Large intestine (tissue), 3 donors: Measurements from ENCODE around the gene ZFHX3. TPM values are rescaled to one million over a fixed set of nuclear protein-coding genes. Genes with fewer than 3 reads are reported as not detected.

Experiments
- DNase-seq, 2 donors: peaks; one replicate each; pipeline versions ENCODE4 v3.0.0 to v3.0.0-alpha.2; 2013
- H3K27ac ChIP-seq: one replicate; pipeline ENCODE4 v1.5.1; 2013; ENCODE audit warnings: low read length
- H3K27me3 ChIP-seq: 2 replicates; pipeline ENCODE4 v1.6.1; 2013; ENCODE audit warnings: low read length; ENCODE audit not compliant: control insufficient read depth, insufficient read depth
- H3K36me3 ChIP-seq: 2 replicates; pipeline ENCODE4 v1.6.1; 2013; ENCODE audit warnings: low read length; ENCODE audit not compliant: control insufficient read depth, insufficient read depth
- H3K4me1 ChIP-seq: one replicate; pipeline ENCODE4 v1.6.1; 2013; ENCODE audit warnings: low read length; ENCODE audit not compliant: control insufficient read depth, insufficient read depth
- H3K4me3 ChIP-seq: one replicate; pipeline ENCODE4 v1.5.1; 2013; ENCODE audit warnings: low read length
- H3K9me3 ChIP-seq: one replicate; pipeline ENCODE4 v1.6.1; 2013; ENCODE audit warnings: mild to moderate bottlenecking, low read depth, low read length, moderate library complexity; ENCODE audit not compliant: control insufficient read depth
- WGBS: methylation state at CpG from one replicate; pipeline ENCODE4 v1.1.5; 2013; ENCODE audit warnings: low lambda C conversion rate; ENCODE audit not compliant: insufficient coverage; 5-methylcytosine and 5-hydroxymethylcytosine counted together
- polyA plus RNA-seq: library from polyadenylated mRNA; unstranded; fragments of 120-200 nt; gene quantifications from one replicate; pipeline ENCODE4 v1.2.1, GENCODE V29; 2013

Gene ZFHX3
- polyA plus RNA-seq, 1 donor = 10.5 TPM

GRCh38 chr16:72948238-72948829 lies 99.6 kb downstream of the ZFHX3 start:
- Histone ChIP-seq H3K4me1 (peaks cover 40% of the 10 kb centered on the region), H3K27ac (peak overlapping the region; percentile 80), H3K9me3 (no peaks in the 10 kb centered on the region), H3K36me3 (peaks cover 24% of the 10 kb centered on the region), H3K4me3 (no peak overlapping the region), H3K27me3 (no peaks in the 10 kb centered on the region)
- WGBS = no CpG with 5 or more reads among the region's 17 CpGs
- peak in 1 of 2 donors; percentile 53 for DNase-seq

- peaks cover 37% of the 10 kb centered on the region for H3K4me1 ChIP-seq
- H3K27me3 ChIP-seq = no peaks in the 10 kb centered on the region
- H3K4me3 ChIP-seq = no peak overlapping the region
- 20% methylated on average over 1 of the region's 26 CpGs for WGBS
- no peaks in the 10 kb centered on the region for H3K9me3 ChIP-seq
- peak; percentile 84 to 90 for DNase-seq
- H3K27ac ChIP-seq = peak overlapping the region; percentile 80
- peaks cover 24% of the 10 kb centered on the region for H3K36me3 ChIP-seq
These were observed 100.3 kb downstream of the ZFHX3 start for GRCh38 chr16:72947379-72948237.

GRCh38 chr16:72946474-72947194 lies 101.3 kb downstream of the ZFHX3 start:
- Histone ChIP-seq H3K9me3 (no peaks in the 10 kb centered on the region), H3K4me3 (no peak overlapping the region), H3K36me3 (peaks cover 24% of the 10 kb centered on the region), H3K4me1 (peaks cover 31% of the 10 kb centered on the region), H3K27ac (peak overlapping the region; percentile 80), H3K27me3 (no peaks in the 10 kb centered on the region)
- WGBS = no CpG with 5 or more reads among the region's 15 CpGs
- peak in 1 of 2 donors; percentile 65 for DNase-seq

- DNase-seq = no peak
- Histone ChIP-seq H3K4me3 (no peak overlapping the region), H3K36me3 (peaks cover 24% of the 10 kb centered on the region), H3K27ac (peak overlapping the region; percentile 80), H3K4me1 (peaks cover 31% of the 10 kb centered on the region), H3K27me3 (no peaks in the 10 kb centered on the region), H3K9me3 (no peaks in the 10 kb centered on the region)
- no CpG with 5 or more reads among the region's 3 CpGs for WGBS
These were observed 101.9 kb downstream of the ZFHX3 start for GRCh38 chr16:72946063-72946462.

GRCh38 chr16:72945611-72946010 lies 102.3 kb downstream of the ZFHX3 start:
- peaks cover 21% of the 10 kb centered on the region for H3K36me3 ChIP-seq
- peaks cover 31% of the 10 kb centered on the region for H3K4me1 ChIP-seq
- H3K9me3 ChIP-seq = no peaks in the 10 kb centered on the region
- DNase-seq = no peak
- H3K27ac ChIP-seq = no peak overlapping the region
- no CpG with 5 or more reads among the region's 8 CpGs for WGBS
- H3K27me3 ChIP-seq = no peaks in the 10 kb centered on the region
- H3K4me3 ChIP-seq = no peak overlapping the region

- Histone ChIP-seq H3K4me1 (peaks cover 31% of the 10 kb centered on the region), H3K4me3 (no peak overlapping the region), H3K27me3 (no peaks in the 10 kb centered on the region), H3K9me3 (no peaks in the 10 kb centered on the region), H3K36me3 (peaks cover 15% of the 10 kb centered on the region), H3K27ac (no peak overlapping the region)
- DNase-seq = no peak
- WGBS = no CpG with 5 or more reads among the region's 7 CpGs
These were observed 103.0 kb downstream of the ZFHX3 start for GRCh38 chr16:72944757-72945485.

GRCh38 chr16:72942021-72942420 lies 105.9 kb downstream of the ZFHX3 start:
- DNase-seq = peak in 1 of 2 donors; percentile 60
- no peak overlapping the region for H3K27ac ChIP-seq
- H3K4me3 ChIP-seq = no peak overlapping the region
- H3K4me1 ChIP-seq = peaks cover 27% of the 10 kb centered on the region
- H3K9me3 ChIP-seq = no peaks in the 10 kb centered on the region
- peaks cover 3% of the 10 kb centered on the region for H3K36me3 ChIP-seq
- 40% methylated on average over 1 of the region's 7 CpGs for WGBS
- H3K27me3 ChIP-seq = no peaks in the 10 kb centered on the region

- no peak overlapping the region for H3K27ac ChIP-seq
- H3K27me3 ChIP-seq = no peaks in the 10 kb centered on the region
- peaks cover 3% of the 10 kb centered on the region for H3K36me3 ChIP-seq
- no peak for DNase-seq
- no peaks in the 10 kb centered on the region for H3K9me3 ChIP-seq
- H3K4me3 ChIP-seq = no peak overlapping the region
- H3K4me1 ChIP-seq = peaks cover 20% of the 10 kb centered on the region
- WGBS = 100% methylated on average over 1 of the region's 5 CpGs
These were observed 107.0 kb downstream of the ZFHX3 start for GRCh38 chr16:72940886-72941285.

GRCh38 chr16:72939247-72939646 lies 108.7 kb downstream of the ZFHX3 start:
- peak; percentile 53 to 70 for DNase-seq
- H3K4me1 ChIP-seq = peaks cover 18% of the 10 kb centered on the region

GRCh38 chr16:72938795-72939164 lies 109.1 kb downstream of the ZFHX3 start:
- no peaks in the 10 kb centered on the region for H3K27me3 ChIP-seq
- peaks cover 18% of the 10 kb centered on the region for H3K4me1 ChIP-seq
- DNase-seq = peak in 1 of 2 donors; percentile 32
- no peak overlapping the region for H3K4me3 ChIP-seq
- no peaks in the 10 kb centered on the region for H3K9me3 ChIP-seq
- H3K36me3 ChIP-seq = no peaks in the 10 kb centered on the region
- peak overlapping the region; percentile 34 for H3K27ac ChIP-seq
- 100% methylated on average over 1 of the region's 7 CpGs for WGBS

More at GRCh38 chr16:72939247-72939646, 108.7 kb downstream of the ZFHX3 start:
- Histone ChIP-seq H3K9me3 (no peaks in the 10 kb centered on the region), H3K27me3 (no peaks in the 10 kb centered on the region), H3K27ac (peak overlapping the region; percentile 34), H3K4me3 (no peak overlapping the region), H3K36me3 (no peaks in the 10 kb centered on the region)
- WGBS = no CpG with 5 or more reads among the region's 10 CpGs
